Mesothelial cell of epicardium (in vitro differentiated cells): ENCODE data around the gene EPN2. TPM values are rescaled to one million over a fixed set of nuclear protein-coding genes. Genes with fewer than 3 reads are reported as not detected.
"Not testable (repeated sequence)": the region's sequence is repeated elsewhere in the genome, so short reads cannot be mapped to it uniquely, and the experiment has no call there.

Source experiments
- DNase-seq, 2 experiments: peaks; one replicate each; pipeline ENCODE4 v3.0.0; 2021; ENCODE audit warnings: low spot score in 2 of 2; ENCODE audit not compliant: unreplicated experiment in 2 of 2
- H3K27ac Mint-ChIP-seq: 2 replicates; pipeline ENCODE4 v1.8.0; 2021; ENCODE audit warnings: mixed read lengths
- H3K27me3 Mint-ChIP-seq: 2 replicates; pipeline ENCODE4 v1.8.0; 2021; ENCODE audit warnings: low read depth, mixed read lengths
- H3K36me3 Mint-ChIP-seq: 2 replicates; pipeline ENCODE4 v1.8.0; 2021; ENCODE audit warnings: mixed read lengths
- H3K4me1 Mint-ChIP-seq: 2 replicates; pipeline ENCODE4 v1.8.0; 2021; ENCODE audit warnings: mixed read lengths
- H3K4me3 Mint-ChIP-seq: 2 replicates; pipeline ENCODE4 v1.8.0; 2021; ENCODE audit warnings: mild to moderate bottlenecking, moderate library complexity, mixed read lengths
- H3K9me3 Mint-ChIP-seq: 2 replicates; pipeline ENCODE4 v1.8.0; 2021; ENCODE audit warnings: mixed read lengths
- total RNA-seq: library from RNA; stranded (reverse); gene quantifications from 3 replicates; pipeline ENCODE4 v1.2.1, GENCODE V29; 2021

The EPN2 gene
- total RNA-seq = 68.3 to 76.7 TPM (median 70.2 TPM) in 3 replicates

DNA sequence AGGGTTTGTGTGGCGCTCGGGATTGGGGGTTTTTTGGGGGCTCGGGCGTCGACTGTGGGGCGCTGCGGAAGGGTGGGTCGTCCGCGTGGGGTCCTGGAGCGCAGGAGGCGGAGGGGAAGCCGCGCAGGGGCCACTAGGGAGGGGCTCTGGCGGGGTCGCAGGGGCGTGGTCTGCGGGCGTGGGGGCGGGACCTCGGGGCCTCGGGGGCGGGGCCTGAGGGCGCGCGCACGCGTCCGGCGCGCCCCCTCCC is at the start of gene EPN2:
EPN2 (plus strand) TSS at position 228 of the 250 bp plus-strand sequence. CDS start 45,754 bp downstream, outside the sequence.
- H3K27ac Mint-ChIP-seq = peak within 1 kb of the TSS; percentile 92
- not testable (repeated sequence) for H3K9me3 Mint-ChIP-seq, H3K27me3 Mint-ChIP-seq, H3K36me3 Mint-ChIP-seq
- H3K4me1 Mint-ChIP-seq = peaks cover 13% of the 10 kb centered on the region
- peak within 1 kb of the TSS; percentile 91 for H3K4me3 Mint-ChIP-seq
- peak; percentile 62 to 78 for DNase-seq

GRCh38 chr17:19187883-19188869 is 49.0 kb upstream of the EPN2 start:
- H3K4me1 Mint-ChIP-seq, H3K4me3 Mint-ChIP-seq, H3K27ac Mint-ChIP-seq, H3K9me3 Mint-ChIP-seq, H3K27me3 Mint-ChIP-seq, H3K36me3 Mint-ChIP-seq: not testable (repeated sequence)
- DNase-seq = peak in 1 of 2 experiments; percentile 89

GRCh38 chr17:19188870-19189708 is 48.1 kb upstream of the EPN2 start:
- not testable (repeated sequence) for H3K4me3 Mint-ChIP-seq, H3K4me1 Mint-ChIP-seq, H3K36me3 Mint-ChIP-seq, DNase-seq, H3K27ac Mint-ChIP-seq, H3K27me3 Mint-ChIP-seq, H3K9me3 Mint-ChIP-seq

DNA sequence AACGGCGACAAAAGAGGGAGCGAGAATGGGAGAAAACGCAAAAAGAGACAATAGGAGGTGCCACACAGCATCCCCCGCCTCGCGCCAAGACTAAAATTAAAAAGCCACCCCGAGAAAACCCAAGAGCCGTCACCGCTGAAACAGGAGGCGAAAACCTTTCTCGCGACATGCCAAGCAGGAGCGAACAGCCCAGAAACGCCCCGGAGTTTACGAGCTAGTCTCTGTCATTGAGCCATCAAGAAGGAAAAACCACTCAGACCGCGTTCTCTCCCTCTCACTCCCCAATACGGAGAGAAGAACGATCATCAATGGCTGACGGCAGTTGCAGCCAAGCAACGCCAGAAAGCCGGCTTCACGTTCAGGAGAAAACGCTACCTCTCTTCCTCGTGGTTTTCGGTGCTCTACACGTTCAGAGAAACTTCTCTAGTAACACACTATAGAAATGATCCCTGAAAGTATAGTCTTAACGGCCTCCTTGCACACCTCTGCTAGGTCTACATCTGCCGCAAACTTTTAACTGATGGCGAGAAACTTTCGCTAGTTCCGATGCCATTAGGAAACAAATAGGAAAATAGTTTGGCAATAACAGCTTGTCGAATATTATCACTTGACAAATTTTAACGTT is 47.3 kb upstream of the EPN2 start:
- H3K36me3 Mint-ChIP-seq, DNase-seq, H3K9me3 Mint-ChIP-seq, H3K27me3 Mint-ChIP-seq, H3K4me3 Mint-ChIP-seq, H3K27ac Mint-ChIP-seq, H3K4me1 Mint-ChIP-seq: not testable (repeated sequence)

DNA sequence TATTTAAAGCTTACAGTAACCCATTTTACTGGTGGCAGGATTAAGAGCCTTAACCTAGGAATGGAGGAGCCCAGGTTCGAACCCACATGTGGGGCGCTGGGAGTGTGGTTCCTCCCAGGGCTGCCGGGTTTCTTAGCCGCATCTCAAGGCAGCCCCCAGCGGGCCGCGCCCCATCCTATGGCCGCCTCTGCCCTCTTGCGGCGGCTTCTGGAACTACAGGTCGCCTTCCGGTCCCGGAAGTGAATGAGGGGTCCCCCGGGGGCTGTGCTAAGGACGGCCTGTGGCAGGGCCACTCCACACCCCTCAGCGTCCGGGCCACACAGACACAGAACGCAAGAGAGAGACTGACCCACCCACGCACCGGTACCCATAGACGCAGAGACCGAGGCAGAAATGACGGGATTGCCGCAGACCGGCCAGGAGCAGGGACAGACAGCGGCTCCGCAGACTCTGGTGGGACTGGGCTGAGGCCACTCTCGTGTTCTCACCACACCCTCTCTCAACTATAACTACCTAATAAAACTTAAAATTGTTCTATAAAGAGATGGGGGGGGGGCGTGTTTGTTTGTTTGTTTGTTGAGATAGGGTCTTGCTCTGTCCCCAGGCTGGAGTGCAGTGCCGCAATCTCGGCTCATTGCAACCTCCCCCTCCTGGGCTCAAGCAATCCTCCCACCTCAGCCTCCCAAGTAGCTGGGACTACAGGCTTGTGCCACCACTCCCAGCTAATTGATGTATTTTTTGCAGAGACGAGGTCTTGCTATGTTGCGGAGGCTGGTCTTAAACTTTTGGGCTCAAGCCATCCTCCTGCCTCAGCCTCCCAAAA is 40.6 kb upstream of the EPN2 start:
- not testable (repeated sequence) for H3K27ac Mint-ChIP-seq, H3K27me3 Mint-ChIP-seq, H3K9me3 Mint-ChIP-seq, H3K4me1 Mint-ChIP-seq, H3K4me3 Mint-ChIP-seq, H3K36me3 Mint-ChIP-seq
- DNase-seq = peak in 1 of 2 experiments; percentile 38

GRCh38 chr17:19202448-19202847 is 34.7 kb upstream of the EPN2 start:
- H3K4me3 Mint-ChIP-seq, H3K36me3 Mint-ChIP-seq, H3K9me3 Mint-ChIP-seq, H3K27me3 Mint-ChIP-seq, H3K4me1 Mint-ChIP-seq, DNase-seq, H3K27ac Mint-ChIP-seq: not testable (repeated sequence)

- H3K27ac Mint-ChIP-seq, H3K4me3 Mint-ChIP-seq, H3K9me3 Mint-ChIP-seq, H3K36me3 Mint-ChIP-seq, H3K4me1 Mint-ChIP-seq, H3K27me3 Mint-ChIP-seq, DNase-seq: not testable (repeated sequence)
Measured at GRCh38 chr17:19203429-19203828, 33.7 kb upstream of the EPN2 start.

DNA sequence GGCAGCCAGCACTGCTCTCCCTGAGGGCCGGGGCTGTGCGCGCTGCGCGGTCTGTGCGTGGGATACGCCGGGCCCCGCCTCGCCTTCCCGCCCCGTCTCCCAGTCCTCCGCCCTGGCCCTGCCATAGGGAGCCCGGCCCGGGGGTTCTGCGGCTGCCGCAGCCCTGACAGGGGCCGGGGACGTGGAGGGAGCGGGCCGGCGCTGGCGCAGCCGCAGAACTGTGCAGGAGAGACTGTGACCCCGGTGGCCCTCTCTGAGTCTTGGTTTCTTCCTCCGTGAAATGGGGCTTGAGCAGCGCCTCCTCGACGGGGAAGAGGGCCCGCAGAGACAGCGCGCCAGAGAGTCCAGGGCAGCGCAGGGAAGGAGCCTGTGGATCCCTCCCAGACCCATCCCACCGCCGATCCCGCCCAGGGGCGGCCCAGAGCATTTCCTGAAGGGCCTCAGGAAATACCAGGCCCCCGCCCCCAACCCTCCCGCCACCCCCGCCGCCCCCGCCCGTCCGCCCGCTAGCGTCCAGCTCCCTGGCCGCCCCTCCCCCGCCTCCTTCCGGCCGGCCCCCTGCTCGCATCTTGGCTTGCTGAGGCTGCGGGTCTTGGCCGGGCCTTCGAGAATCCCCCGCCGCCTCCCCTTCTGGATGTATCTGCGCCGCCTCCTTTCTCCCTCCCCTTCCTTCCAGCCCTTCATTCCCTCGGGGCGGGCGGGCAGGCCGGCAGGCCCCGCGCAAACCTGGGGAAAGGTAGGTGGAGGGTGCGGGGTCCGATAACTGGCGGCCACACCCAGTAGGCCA is 21.9 kb upstream of the EPN2 start:
- not testable (repeated sequence) for H3K36me3 Mint-ChIP-seq, H3K27ac Mint-ChIP-seq, H3K4me1 Mint-ChIP-seq, H3K9me3 Mint-ChIP-seq, H3K4me3 Mint-ChIP-seq, DNase-seq, H3K27me3 Mint-ChIP-seq

GRCh38 chr17:19216148-19216926 is 20.8 kb upstream of the EPN2 start:
- DNase-seq, H3K4me1 Mint-ChIP-seq, H3K4me3 Mint-ChIP-seq, H3K36me3 Mint-ChIP-seq, H3K27me3 Mint-ChIP-seq, H3K27ac Mint-ChIP-seq, H3K9me3 Mint-ChIP-seq: not testable (repeated sequence)

GRCh38 chr17:19218914-19219313 is 18.3 kb upstream of the EPN2 start:
- DNase-seq, H3K27me3 Mint-ChIP-seq, H3K9me3 Mint-ChIP-seq: not testable (repeated sequence)

GRCh38 chr17:19219384-19219783 is 17.8 kb upstream of the EPN2 start:
- not testable (repeated sequence) for H3K27ac Mint-ChIP-seq, H3K9me3 Mint-ChIP-seq

More at GRCh38 chr17:19218914-19219313, 18.3 kb upstream of the EPN2 start:
- not testable (repeated sequence) for H3K27ac Mint-ChIP-seq, H3K36me3 Mint-ChIP-seq, H3K4me1 Mint-ChIP-seq, H3K4me3 Mint-ChIP-seq

DNA sequence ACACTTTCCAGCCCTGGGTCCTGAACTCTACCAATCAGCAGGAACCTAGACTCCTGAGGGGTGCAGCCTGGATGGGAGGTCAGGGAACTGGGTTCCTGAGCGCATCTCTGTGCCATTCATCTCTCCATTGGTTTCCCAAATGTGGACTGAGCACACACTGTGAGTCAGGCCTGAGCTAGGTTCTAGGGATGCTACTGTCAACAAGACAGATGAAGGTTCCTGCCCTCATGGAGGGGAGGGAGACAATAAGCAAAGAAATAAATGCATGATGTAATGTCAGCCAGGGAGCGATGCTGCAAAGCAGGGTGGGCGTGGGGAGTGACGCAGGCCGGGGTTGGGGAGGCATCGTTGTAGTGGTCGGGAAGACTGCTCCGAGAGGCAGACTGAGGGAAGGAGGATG is 17.0 kb upstream of the EPN2 start:
- not testable (repeated sequence) for DNase-seq, H3K27ac Mint-ChIP-seq, H3K36me3 Mint-ChIP-seq, H3K4me1 Mint-ChIP-seq, H3K9me3 Mint-ChIP-seq, H3K4me3 Mint-ChIP-seq, H3K27me3 Mint-ChIP-seq

More at GRCh38 chr17:19219384-19219783, 17.8 kb upstream of the EPN2 start:
- H3K36me3 Mint-ChIP-seq, H3K4me3 Mint-ChIP-seq, H3K27me3 Mint-ChIP-seq, H3K4me1 Mint-ChIP-seq, DNase-seq: not testable (repeated sequence)
